GM23338 (cell line): Measurements from ENCODE around the gene ENTR1.

Source experiments
- CREB1 ChIP-seq: fragments of 250-450 bp; sonication (Bioruptor Pico); IDR thresholded peaks from 2 replicates; pipeline ENCODE4 v1.5.0; 2020; ENCODE audit warnings: low read depth, mild to moderate bottlenecking, moderate library complexity
- EZH2phosphoT487 ChIP-seq: fragments of 200-600 bp; sonication (generic); IDR thresholded peaks from one replicate; pipeline ENCODE4 v1.8.1; 2018; ENCODE audit warnings: antibody characterized with exemption; ENCODE audit not compliant: unreplicated experiment
- POLR2AphosphoS5 ChIP-seq: IDR thresholded peaks from 2 replicates; pipeline ENCODE4 v1.6.1; 2016; ENCODE audit warnings: antibody characterized with exemption, low read depth
- TF ChIP-seq, protein P1 (sequence below), 2 experiments: fragments of 200-600 bp in 1 of 2; sonication (generic) in 1 of 2; conservative IDR thresholded peaks; 2 replicates each; pipeline versions ENCODE4 v1.5.1 to v1.6.1; 2016 to 2017; ENCODE audit warnings: antibody characterized with exemption in 2 of 2, low read depth in 2 of 2, mild to moderate bottlenecking in 2 of 2, moderate library complexity in 1 of 2
- TF ChIP-seq, protein P2 (sequence below): IDR thresholded peaks from one replicate; pipeline ENCODE4 v1.6.1; 2018; ENCODE audit warnings: antibody characterized with exemption; ENCODE audit not compliant: unreplicated experiment

DNA sequence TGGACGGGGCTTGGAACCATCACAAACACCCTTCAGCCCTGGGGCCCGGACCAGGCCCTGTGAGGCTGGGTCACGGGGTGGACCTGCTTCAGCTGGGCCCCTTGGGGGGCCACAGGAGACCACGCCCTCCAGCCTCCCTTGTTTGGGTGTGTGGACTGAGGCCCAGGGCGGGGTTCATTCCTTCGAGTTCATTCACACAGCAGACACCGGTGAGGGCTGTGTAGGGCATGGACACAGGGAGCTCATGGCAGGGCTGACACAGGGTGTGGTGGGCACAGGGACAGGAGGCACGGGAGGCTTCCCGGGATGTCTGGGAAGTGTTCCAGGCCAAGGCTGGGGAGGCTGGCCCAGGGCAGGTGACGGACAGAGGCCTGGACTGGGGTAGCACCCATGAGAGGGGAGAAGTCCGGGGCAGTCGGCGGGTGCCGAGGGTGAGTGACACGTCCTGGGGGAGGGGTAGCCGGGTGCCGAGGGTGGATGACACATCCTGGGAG, 55.8 kb downstream of the ENTR1 start:
- TF ChIP-seq, protein P1, sequence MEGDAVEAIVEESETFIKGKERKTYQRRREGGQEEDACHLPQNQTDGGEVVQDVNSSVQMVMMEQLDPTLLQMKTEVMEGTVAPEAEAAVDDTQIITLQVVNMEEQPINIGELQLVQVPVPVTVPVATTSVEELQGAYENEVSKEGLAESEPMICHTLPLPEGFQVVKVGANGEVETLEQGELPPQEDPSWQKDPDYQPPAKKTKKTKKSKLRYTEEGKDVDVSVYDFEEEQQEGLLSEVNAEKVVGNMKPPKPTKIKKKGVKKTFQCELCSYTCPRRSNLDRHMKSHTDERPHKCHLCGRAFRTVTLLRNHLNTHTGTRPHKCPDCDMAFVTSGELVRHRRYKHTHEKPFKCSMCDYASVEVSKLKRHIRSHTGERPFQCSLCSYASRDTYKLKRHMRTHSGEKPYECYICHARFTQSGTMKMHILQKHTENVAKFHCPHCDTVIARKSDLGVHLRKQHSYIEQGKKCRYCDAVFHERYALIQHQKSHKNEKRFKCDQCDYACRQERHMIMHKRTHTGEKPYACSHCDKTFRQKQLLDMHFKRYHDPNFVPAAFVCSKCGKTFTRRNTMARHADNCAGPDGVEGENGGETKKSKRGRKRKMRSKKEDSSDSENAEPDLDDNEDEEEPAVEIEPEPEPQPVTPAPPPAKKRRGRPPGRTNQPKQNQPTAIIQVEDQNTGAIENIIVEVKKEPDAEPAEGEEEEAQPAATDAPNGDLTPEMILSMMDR (conservative IDR thresholded peaks at IDR 0.05; ENCODE audit: low read depth in 2 of 2) = no peak
- TF ChIP-seq, protein P2, sequence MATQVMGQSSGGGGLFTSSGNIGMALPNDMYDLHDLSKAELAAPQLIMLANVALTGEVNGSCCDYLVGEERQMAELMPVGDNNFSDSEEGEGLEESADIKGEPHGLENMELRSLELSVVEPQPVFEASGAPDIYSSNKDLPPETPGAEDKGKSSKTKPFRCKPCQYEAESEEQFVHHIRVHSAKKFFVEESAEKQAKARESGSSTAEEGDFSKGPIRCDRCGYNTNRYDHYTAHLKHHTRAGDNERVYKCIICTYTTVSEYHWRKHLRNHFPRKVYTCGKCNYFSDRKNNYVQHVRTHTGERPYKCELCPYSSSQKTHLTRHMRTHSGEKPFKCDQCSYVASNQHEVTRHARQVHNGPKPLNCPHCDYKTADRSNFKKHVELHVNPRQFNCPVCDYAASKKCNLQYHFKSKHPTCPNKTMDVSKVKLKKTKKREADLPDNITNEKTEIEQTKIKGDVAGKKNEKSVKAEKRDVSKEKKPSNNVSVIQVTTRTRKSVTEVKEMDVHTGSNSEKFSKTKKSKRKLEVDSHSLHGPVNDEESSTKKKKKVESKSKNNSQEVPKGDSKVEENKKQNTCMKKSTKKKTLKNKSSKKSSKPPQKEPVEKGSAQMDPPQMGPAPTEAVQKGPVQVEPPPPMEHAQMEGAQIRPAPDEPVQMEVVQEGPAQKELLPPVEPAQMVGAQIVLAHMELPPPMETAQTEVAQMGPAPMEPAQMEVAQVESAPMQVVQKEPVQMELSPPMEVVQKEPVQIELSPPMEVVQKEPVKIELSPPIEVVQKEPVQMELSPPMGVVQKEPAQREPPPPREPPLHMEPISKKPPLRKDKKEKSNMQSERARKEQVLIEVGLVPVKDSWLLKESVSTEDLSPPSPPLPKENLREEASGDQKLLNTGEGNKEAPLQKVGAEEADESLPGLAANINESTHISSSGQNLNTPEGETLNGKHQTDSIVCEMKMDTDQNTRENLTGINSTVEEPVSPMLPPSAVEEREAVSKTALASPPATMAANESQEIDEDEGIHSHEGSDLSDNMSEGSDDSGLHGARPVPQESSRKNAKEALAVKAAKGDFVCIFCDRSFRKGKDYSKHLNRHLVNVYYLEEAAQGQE = no peak
- TF ChIP-seq EZH2phosphoT487 (no peak), CREB1 (no peak), POLR2AphosphoS5 (no peak)
